HUES64 (cell line): Measurements from ENCODE around the gene RNF224. TPM values are rescaled to one million over a fixed set of nuclear protein-coding genes. Genes with fewer than 3 reads are reported as not detected.

Source experiments
- H3K27ac ChIP-seq: 2 replicates; pipeline ENCODE4 v1.7.0; 2013; ENCODE audit warnings: low read depth, low read length, inconsistent platforms
- H3K27me3 ChIP-seq: 2 replicates; pipeline ENCODE4 v1.6.1; 2013; ENCODE audit warnings: mild to moderate bottlenecking, low read length; ENCODE audit not compliant: insufficient read depth
- H3K36me3 ChIP-seq: 2 replicates; pipeline ENCODE4 v1.6.1; 2013; ENCODE audit warnings: mild to moderate bottlenecking, low read length; ENCODE audit not compliant: insufficient read depth
- H3K4me1 ChIP-seq: 2 replicates; pipeline ENCODE4 v1.6.1; 2013; ENCODE audit warnings: mild to moderate bottlenecking, low read length, moderate library complexity; ENCODE audit not compliant: insufficient read depth
- H3K4me3 ChIP-seq: 2 replicates; pipeline ENCODE4 v1.5.1; 2013; ENCODE audit warnings: mild to moderate bottlenecking, low read length, moderate library complexity
- H3K9ac ChIP-seq: 2 replicates; pipeline ENCODE4 v1.6.1; 2013; ENCODE audit warnings: mild to moderate bottlenecking, low read depth, low read length
- H3K9me3 ChIP-seq: 2 replicates; pipeline ENCODE4 v1.6.1; 2013; ENCODE audit warnings: low read depth, low read length; ENCODE audit not compliant: insufficient read depth
- WGBS: fragments of 150-250, 120-280 bp; methylation state at CpG from one replicate; pipeline ENCODE4 v1.1.7; 2013; ENCODE audit warnings: missing lambda C conversion rate; 5-methylcytosine and 5-hydroxymethylcytosine counted together
- polyA plus RNA-seq, 2 experiments: library from polyadenylated mRNA; stranded (reverse); fragments of 50-300 nt; gene quantifications; one replicate each; pipeline ENCODE4 v1.2.3, GENCODE V29; 2013

RNF224 gene
- polyA plus RNA-seq (2013, experiment 1 of 2), result not detected
- polyA plus RNA-seq (2013, experiment 2 of 2), result not detected

GRCh38 chr9:137227054-137227852 lies at the start of gene RNF224:
Gene RNF224 (plus strand): TSS chr9:137227502. CDS start chr9:137228336, 834 bp downstream.
- Histone ChIP-seq H3K9ac (no peak within 1 kb of the TSS), H3K27me3 (peaks cover 9% of the 10 kb centered on the region), H3K4me1 (no peaks in the 10 kb centered on the region; the same call in 1 of the 2 replicates), H3K27ac (no peak within 1 kb of the TSS), H3K36me3 (no peaks in the 10 kb centered on the region), H3K9me3 (no peaks in the 10 kb centered on the region), H3K4me3 (no peak within 1 kb of the TSS)
- WGBS, result 60% methylated on average over 25 of the region's 25 CpGs

GRCh38 chr9:137178201-137178938 lies 48.9 kb upstream of the RNF224 start:
- Histone ChIP-seq H3K4me1 (no peaks in the 10 kb centered on the region), H3K27ac (no peak overlapping the region), H3K9me3 (no peaks in the 10 kb centered on the region), H3K9ac (no peak overlapping the region), H3K4me3 (no peak overlapping the region), H3K36me3 (peaks cover 23% of the 10 kb centered on the region), H3K27me3 (peaks cover 24% of the 10 kb centered on the region)
- 93% methylated on average over 23 of the region's 23 CpGs for WGBS

- no peaks in the 10 kb centered on the region for H3K9me3 ChIP-seq
- peaks cover 31% of the 10 kb centered on the region for H3K36me3 ChIP-seq
- 92% methylated on average over 19 of the region's 19 CpGs for WGBS
- H3K4me1 ChIP-seq, result no peaks in the 10 kb centered on the region
- no peak overlapping the region for H3K4me3 ChIP-seq
- peaks cover 16% of the 10 kb centered on the region for H3K27me3 ChIP-seq
- H3K9ac ChIP-seq, result no peak overlapping the region
- no peak overlapping the region for H3K27ac ChIP-seq
These were observed 48.2 kb upstream of the RNF224 start for GRCh38 chr9:137178939-137179630.

- Histone ChIP-seq H3K27ac (no peak overlapping the region), H3K9me3 (no peaks in the 10 kb centered on the region), H3K36me3 (peaks cover 35% of the 10 kb centered on the region), H3K4me1 (no peaks in the 10 kb centered on the region), H3K4me3 (no peak overlapping the region), H3K9ac (no peak overlapping the region), H3K27me3 (peaks cover 11% of the 10 kb centered on the region; the same call in 1 of the 2 replicates)
- WGBS, result 95% methylated on average over 17 of the region's 17 CpGs
These were observed 47.5 kb upstream of the RNF224 start for GRCh38 chr9:137179761-137180160.

- H3K36me3 ChIP-seq, result peaks cover 42% of the 10 kb centered on the region
- peaks cover 5% of the 10 kb centered on the region; the same call in 1 of the 2 replicates for H3K27me3 ChIP-seq
- no peak overlapping the region for H3K27ac ChIP-seq
- H3K4me3 ChIP-seq, result no peak overlapping the region
- no peaks in the 10 kb centered on the region for H3K4me1 ChIP-seq
- H3K9ac ChIP-seq, result no peak overlapping the region
- H3K9me3 ChIP-seq, result no peaks in the 10 kb centered on the region
- 95% methylated on average over 20 of the region's 20 CpGs for WGBS
These were observed 46.8 kb upstream of the RNF224 start for GRCh38 chr9:137180491-137180890.

- WGBS, result 97% methylated on average over 22 of the region's 22 CpGs
- no peak overlapping the region for H3K4me3 ChIP-seq
- no peak overlapping the region for H3K27ac ChIP-seq
- H3K36me3 ChIP-seq, result peaks cover 50% of the 10 kb centered on the region
- H3K4me1 ChIP-seq, result no peaks in the 10 kb centered on the region
- no peaks in the 10 kb centered on the region for H3K27me3 ChIP-seq
- no peaks in the 10 kb centered on the region for H3K9me3 ChIP-seq
- no peak overlapping the region for H3K9ac ChIP-seq
These were observed 45.6 kb upstream of the RNF224 start for GRCh38 chr9:137181680-137182079.

GRCh38 chr9:137182836-137183235 lies 44.5 kb upstream of the RNF224 start:
- no peaks in the 10 kb centered on the region for H3K4me1 ChIP-seq
- H3K4me3 ChIP-seq, result no peak overlapping the region
- H3K9me3 ChIP-seq, result no peaks in the 10 kb centered on the region
- no peak overlapping the region for H3K9ac ChIP-seq
- WGBS, result 95% methylated on average over 17 of the region's 17 CpGs
- no peaks in the 10 kb centered on the region for H3K27me3 ChIP-seq
- H3K36me3 ChIP-seq, result peaks cover 46% of the 10 kb centered on the region
- H3K27ac ChIP-seq, result no peak overlapping the region

GRCh38 chr9:137183980-137184595 lies 43.2 kb upstream of the RNF224 start:
- no peaks in the 10 kb centered on the region for H3K27me3 ChIP-seq
- no peaks in the 10 kb centered on the region for H3K9me3 ChIP-seq
- H3K9ac ChIP-seq, result no peak overlapping the region
- H3K4me1 ChIP-seq, result no peaks in the 10 kb centered on the region
- H3K36me3 ChIP-seq, result peaks cover 46% of the 10 kb centered on the region
- H3K4me3 ChIP-seq, result no peak overlapping the region
- 96% methylated on average over 27 of the region's 27 CpGs for WGBS
- no peak overlapping the region for H3K27ac ChIP-seq

GRCh38 chr9:137184881-137185660 lies 42.2 kb upstream of the RNF224 start:
- peaks cover 46% of the 10 kb centered on the region for H3K36me3 ChIP-seq
- WGBS, result 95% methylated on average over 48 of the region's 48 CpGs
- H3K27ac ChIP-seq, result no peak overlapping the region
- H3K9me3 ChIP-seq, result no peaks in the 10 kb centered on the region
- H3K4me1 ChIP-seq, result 0 out of 2 replicates have a peak, but pooled peaks cover 3% of the 10 kb centered on the region
- H3K27me3 ChIP-seq, result no peaks in the 10 kb centered on the region
- no peak overlapping the region for H3K4me3 ChIP-seq
- H3K9ac ChIP-seq, result no peak overlapping the region

- H3K27me3 ChIP-seq, result no peaks in the 10 kb centered on the region
- H3K4me1 ChIP-seq, result 0 out of 2 replicates have a peak, but pooled peaks cover 3% of the 10 kb centered on the region
- no peak overlapping the region for H3K27ac ChIP-seq
- H3K9me3 ChIP-seq, result no peaks in the 10 kb centered on the region
- peaks cover 42% of the 10 kb centered on the region for H3K36me3 ChIP-seq
- H3K9ac ChIP-seq, result no peak overlapping the region
- 95% methylated on average over 19 of the region's 19 CpGs for whole genome bisulfite sequencing
- H3K4me3 ChIP-seq, result no peak overlapping the region
These were observed 41.4 kb upstream of the RNF224 start for GRCh38 chr9:137185921-137186320.
